ENCODE data around the gene GLT1D1. TPM values are rescaled to one million over a fixed set of nuclear protein-coding genes. Genes with fewer than 3 reads are reported as not detected.

The GLT1D1 gene
- total RNA-seq, 4 donors from 2014 or later = not detected

GRCh38 chr12:128814411-128815261 lies 38.6 kb upstream of the GLT1D1 start:
- peaks cover 0 to 13% (median 0%) of the 10 kb centered on the region in 3 donors for H3K36me3 ChIP-seq
- H3K4me1 ChIP-seq = peaks cover 0 to 12% (median 5%) of the 10 kb centered on the region in 4 donors
- no peak for DNase-seq
- H3K9me3 ChIP-seq = no peaks in the 10 kb centered on the region
- H3K27me3 ChIP-seq = no peaks in the 10 kb centered on the region
- no peak overlapping the region for H3K27ac ChIP-seq
- TF ChIP-seq POLR2A (IDR thresholded peaks at IDR 0.05) (no peak), CTCF (IDR thresholded peaks at IDR 0.05) (no peak)
- H3K4me3 ChIP-seq = no peak overlapping the region

GRCh38 chr12:128815779-128816642 lies 37.3 kb upstream of the GLT1D1 start:
- TF ChIP-seq CTCF (IDR thresholded peaks at IDR 0.05) (no peak), POLR2A (IDR thresholded peaks at IDR 0.05) (no peak)
- Histone ChIP-seq H3K4me3 (no peak overlapping the region), H3K27me3 (no peaks in the 10 kb centered on the region), H3K9me3 (no peaks in the 10 kb centered on the region), H3K4me1 (peaks cover 0 to 12% (median 3%) of the 10 kb centered on the region in 4 donors), H3K27ac (peak overlapping the region in 1 of 4 donors; percentile 31), H3K36me3 (peaks cover 0 to 13% (median 0%) of the 10 kb centered on the region in 3 donors)
- no peak for DNase-seq

DNA sequence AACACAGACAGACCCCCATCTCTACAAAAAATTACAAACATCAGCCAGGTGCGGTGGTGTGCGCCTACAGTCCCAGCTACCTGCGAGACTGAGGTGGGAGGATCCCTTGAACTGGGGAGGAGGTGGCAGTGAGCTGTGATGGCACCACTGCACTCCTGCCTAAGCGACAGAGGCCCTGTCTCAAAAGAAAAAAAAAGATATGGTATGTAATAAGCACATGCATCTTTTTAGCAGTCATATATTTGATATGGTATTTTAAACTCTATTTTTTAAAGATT lies 36.7 kb upstream of the GLT1D1 start:
- no peak overlapping the region for H3K4me3 ChIP-seq
- no peaks in the 10 kb centered on the region for H3K9me3 ChIP-seq
- no peak for DNase-seq
- peak overlapping the region in 1 of 4 donors; percentile 67 for H3K27ac ChIP-seq
- H3K4me1 ChIP-seq = peaks cover 0 to 12% (median 4%) of the 10 kb centered on the region in 4 donors
- TF ChIP-seq POLR2A (IDR thresholded peaks at IDR 0.05) = no peak
- TF ChIP-seq CTCF (IDR thresholded peaks at IDR 0.05) = no peak
- peaks cover 0 to 13% (median 0%) of the 10 kb centered on the region in 3 donors for H3K36me3 ChIP-seq
- no peaks in the 10 kb centered on the region for H3K27me3 ChIP-seq

DNA sequence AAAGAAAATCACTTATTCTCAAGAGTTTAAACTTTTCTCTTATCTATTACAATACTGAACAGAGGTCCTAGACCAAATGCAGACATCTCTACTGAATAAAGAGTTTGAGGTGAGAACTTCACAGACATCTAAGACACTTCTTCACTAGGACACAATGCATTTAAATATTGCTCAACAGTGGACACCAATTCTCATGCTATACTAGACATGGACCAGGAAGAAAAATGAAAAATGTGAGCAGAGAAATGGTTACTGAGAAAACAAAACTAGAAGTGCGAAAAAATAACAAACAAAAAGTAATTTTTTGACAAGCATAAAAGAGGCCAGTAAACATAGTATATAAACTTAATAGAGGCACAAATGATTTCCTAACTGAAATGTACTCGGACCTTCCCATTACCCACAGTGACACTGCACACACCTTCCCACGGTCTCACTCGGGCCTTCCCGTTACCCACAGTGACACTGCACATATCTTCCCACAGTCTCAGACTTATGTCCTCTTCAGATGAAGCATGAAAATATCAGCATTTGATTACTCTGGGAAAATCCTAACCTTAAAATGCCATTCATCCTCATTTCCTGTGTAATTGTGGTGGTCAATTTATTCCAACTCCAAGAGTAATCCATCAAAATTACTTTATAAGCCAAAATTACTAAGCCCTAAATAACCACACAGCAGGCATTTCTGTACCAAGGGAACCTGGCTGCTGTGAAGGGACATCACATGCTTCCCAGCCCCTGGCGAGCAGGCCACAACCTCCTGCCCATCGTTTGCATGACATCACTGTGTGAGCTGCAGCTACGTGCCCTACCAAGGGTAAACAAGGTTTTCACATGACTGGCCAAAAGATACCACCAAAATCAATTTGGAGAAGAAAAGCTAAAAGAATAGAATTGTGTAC lies 35.9 kb upstream of the GLT1D1 start:
- Histone ChIP-seq H3K4me1 (peaks cover 0 to 16% (median 7%) of the 10 kb centered on the region in 4 donors), H3K4me3 (no peak overlapping the region), H3K36me3 (peaks cover 0 to 13% (median 0%) of the 10 kb centered on the region in 3 donors), H3K9me3 (no peaks in the 10 kb centered on the region), H3K27ac (peak overlapping the region in 2 of 4 donors; percentile 20 to 67), H3K27me3 (no peaks in the 10 kb centered on the region)
- no peak for TF ChIP-seq CTCF (IDR thresholded peaks at IDR 0.05)
- TF ChIP-seq POLR2A (IDR thresholded peaks at IDR 0.05) = no peak
- peak in 2 of 3 donors; percentile 69 to 74 for DNase-seq

Measured in Peyer's patch (tissue), 4 donors.